IPS DF 4.7 (cell line): ENCODE data around the gene FAM83G.

ENCODE experiments used
- DNase-seq: peaks from one replicate; pipeline ENCODE4 v3.0.0-alpha.2; 2013; ENCODE audit warnings: low spot score; ENCODE audit errors: extremely low read depth

Gene FAM83G

DNA sequence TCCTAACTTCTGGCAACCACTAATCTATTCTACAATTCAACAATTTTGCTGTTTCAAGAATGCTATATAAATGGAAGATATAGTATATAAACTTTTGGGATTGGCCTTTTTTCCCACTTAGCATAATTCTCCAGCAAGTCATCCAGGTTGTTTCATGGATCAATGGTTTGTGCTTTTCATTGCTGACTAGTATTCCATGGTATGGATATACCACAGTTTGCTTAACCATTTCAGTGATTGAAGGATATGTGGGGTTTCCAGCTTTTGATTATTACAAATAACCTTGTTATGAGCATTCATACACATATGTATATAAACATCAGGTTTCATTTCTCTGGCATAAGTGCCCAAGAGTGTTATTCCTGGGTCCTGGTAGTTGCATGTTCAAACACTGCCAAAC lies 2.1 kb upstream of the FAM83G start:
- DNase-seq = no peak

DNA sequence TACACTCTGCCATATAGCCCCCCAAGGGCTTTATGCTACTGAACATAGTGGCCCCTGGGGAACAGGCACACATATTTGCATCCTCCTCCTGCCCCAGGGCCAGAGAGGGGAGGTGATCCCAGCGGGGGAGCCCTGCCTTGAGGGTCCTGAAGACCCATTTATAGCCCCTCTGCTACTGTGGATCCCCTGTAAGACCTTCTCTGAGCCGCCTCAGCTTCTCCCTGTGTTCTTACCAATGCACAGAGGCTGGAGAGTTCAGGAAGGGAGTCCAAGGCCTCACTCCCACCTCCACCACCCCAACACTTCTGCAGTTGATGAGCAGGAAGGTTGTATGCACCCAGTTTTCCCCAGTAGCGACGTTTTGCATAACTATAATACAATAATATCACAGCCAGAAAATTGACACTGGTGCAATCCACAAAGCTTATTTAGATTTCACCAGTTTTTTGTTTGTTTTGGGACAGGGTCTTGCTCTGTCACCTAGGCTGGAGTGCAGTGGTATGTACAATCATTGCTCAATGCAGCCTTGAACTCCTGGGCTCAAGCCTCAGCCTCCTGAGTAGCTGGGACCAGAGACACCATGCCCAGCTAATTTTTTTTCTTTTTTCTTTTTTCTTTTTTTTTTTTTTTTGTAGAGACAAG lies 1.3 kb upstream of the FAM83G start:
- no peak for DNase-seq

DNA sequence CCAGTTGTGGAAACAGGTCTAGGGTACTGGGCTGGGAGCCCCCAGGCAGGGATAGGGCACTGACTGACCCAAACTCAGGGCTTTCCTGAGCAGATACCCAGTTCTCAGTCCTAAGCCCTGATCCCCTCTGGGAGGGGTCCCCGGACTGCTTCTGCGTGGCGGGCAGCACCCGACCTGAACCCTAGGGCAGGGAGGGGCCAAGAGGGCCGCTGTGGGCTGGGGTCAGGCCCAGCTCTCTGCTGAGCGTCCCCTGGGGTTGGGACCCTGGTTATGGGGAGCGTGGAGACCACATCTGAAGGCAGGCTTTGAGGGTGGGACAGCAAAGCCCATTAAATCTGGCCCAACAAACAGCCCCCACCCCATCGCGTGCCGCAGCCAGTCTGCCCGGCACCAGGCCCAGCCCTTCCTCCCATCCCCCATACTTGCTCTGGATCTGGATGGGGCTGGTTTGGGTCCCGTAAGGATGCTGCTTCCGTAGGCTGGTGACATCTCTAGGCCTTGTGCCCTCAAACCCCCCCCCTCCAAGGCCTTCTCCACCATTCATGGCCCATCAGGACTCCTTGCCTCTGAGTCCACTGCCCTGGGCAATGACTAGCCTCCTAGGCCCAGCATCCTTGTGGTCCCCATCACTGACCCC lies 691 bp upstream of the FAM83G start:
- DNase-seq = no peak

DNA sequence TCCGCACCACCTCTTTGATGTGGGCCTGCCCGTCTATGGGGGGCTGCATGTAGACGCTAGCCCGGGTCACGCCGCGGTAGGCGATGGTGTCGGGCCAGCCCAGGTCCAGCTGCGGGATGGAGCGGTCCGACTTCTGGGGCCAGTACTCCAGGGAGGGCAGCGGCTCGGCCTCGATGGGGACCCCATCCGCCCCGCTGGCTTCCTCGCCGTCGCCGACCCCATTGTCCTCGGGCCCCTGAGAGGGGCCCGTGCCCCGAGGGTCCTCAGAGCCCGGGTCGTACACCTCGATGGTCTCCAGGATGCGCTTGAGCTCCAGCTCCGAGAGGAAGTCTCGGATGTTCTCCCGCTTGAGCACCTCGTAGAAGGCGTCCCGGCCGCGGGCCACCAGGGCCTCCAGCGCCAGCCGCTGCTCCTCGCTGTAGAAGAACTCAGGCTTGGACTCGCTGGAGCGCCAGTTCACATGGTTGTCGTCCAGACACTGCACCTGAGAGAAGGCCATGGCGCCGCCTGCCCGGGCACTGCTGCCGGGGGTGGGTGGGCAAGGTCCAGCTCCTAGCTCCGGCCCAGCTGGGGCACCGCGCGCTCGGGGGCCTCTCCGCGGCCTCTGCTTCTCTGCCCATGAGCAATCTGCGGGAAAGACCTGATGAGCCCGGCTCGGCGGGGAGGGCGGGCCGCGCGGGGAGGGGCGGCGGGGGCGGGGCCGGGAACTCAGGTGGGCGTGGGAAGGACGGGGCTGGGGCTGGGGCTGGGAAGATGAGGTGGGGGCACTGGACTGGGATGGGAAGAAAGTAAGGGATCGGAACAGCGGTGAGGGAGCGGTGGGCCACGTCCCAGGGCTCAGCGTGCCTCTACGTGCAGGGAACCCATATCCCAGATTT lies 782 bp downstream of the FAM83G start:
- no peak for DNase-seq

DNA sequence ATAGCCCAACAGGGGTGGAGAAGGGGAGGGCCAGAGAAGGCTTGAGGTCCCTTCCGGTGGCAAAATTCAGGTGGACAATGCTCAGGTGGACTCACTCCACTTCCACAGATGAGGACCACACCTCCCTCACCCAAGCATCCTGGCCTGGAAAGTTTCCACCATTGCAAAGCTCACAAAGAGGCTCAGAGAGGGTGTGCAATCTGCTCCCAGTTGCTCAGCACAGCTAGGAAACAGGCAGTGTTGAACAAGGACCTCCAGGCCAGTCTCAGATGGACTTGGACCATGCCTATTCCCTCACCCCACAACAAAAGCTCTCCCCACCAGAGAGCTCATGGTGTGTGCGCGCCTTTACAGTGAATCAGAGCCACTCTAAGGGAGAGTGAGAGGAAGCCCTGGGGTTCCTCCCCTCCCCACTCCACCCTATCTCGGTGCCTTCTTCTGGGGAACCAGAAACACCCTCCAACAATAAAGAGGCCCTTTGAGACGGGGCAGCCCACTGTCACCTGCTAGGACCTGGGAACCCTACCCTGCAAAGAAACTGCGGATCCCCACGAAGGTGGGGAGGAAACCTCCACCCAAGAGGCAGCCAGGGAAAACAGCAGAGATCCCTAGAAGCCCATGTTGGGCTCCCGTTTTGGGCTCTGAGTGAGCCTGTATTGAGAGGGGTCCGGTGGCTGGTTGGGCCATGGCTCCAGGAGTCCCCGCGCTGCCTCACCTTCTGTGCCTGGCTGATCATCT lies 1.6 kb downstream of the FAM83G start:
- no peak for DNase-seq

DNA sequence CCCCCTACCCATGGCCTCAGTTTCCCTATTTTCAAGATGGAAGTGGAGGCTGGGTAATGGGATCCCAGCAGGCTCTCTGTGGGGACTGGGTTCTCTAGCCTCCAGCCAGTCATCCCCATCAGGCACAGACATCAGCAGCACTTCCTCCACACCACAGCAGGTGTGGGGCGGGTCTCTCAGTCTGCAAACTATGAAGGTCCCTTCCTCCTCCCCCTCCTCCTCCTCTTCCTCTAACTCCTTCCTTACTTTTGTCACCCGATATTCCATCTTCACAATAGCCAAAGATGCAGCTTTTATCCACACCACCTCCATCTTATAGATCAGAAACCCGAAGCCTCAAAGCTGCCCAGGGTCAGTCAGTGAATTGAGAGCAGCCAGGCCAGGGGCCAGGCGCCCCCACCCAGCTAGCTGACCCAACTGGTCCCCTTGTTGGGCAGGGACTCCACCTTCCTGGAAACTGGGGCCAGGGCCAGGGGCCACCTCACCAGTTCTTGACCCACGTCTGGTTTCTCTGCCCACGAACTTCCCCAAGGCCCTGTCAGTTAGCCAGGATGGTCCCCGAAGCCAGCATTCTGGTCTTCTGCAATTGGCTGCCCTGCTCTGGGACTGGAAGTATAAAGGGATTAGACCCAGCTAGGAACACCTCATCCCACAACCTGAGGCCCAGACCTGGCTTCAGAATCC lies 2.5 kb downstream of the FAM83G start:
- DNase-seq = no peak

DNA sequence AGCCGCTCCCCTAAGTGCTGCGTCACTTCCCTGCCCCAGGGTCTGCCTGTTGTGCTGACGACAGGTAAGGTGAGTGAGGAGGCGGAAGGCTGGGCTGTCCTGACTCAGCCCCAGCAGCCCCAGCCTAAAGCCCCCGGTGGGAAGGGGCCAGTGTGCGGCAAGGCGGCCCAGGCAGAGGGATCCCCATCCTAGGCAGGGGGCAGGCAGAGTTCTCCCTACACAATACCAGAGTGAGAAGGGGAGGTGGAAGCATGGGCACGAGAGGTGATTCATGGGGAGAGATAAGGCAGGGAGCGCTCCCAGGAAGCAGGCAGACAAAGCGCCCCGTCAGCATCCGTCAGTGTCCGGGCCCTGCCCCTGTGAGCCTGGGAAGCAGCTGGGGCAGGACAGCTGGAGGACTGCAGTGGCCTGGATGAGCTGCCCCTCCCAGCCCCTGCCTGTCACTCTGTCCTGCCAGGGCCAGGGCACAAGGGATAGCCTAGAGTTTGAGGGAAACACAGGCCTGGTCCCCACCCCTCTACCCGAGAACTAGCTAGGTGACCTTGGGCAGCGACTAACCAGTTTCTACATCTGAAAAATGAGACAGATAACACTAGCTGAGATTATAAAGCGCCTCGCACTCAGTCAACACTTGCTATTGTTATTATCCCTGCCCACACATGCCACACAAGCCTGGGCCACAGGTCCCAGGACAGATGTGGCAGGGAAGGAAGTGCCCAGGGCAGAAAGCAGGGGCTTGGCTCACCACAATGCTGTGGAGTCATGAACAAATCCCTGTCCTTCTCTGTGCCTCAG lies 3.8 kb downstream of the FAM83G start:
- DNase-seq = no peak

DNA sequence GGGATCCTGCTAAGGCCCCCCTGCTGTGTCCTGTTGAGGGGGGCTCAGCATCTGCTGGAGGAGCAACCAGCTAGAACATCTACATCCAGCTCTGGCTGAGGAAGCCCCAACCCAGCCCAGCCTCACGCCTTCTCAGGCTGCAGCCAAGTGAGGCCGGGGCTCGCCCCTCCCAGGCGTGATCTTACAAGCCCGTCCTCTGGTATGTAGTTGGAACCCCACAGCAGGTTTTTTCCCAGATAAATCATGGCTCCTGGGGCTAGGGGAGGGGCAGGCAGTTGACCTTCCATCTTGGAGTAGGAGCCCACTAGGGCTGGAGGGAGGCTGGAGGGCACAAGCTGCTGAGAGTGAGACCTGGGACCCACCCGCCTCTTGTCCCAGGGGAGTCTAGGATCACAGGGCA lies 4.7 kb downstream of the FAM83G start:
- no peak for DNase-seq

DNA sequence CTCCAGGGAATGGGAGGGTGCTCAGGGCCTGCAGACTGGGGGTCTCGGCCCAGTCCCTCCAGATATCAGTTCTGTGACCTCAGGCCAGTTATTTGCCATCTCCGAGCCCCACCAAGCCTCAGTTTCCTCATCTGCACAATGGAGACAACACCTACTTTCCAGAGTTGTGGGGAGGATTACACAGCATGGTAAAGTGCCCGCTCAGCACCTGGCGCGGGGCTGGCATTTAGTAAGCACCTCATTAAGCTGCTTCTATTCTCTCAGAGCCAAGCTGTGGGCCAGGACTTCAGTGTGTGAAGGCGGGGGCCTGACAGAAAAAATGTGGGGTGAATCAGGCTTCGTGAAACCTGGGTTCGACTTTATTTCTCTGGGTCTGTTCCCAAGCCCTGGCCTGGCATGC lies 5.2 kb downstream of the FAM83G start:
- DNase-seq = no peak

DNA sequence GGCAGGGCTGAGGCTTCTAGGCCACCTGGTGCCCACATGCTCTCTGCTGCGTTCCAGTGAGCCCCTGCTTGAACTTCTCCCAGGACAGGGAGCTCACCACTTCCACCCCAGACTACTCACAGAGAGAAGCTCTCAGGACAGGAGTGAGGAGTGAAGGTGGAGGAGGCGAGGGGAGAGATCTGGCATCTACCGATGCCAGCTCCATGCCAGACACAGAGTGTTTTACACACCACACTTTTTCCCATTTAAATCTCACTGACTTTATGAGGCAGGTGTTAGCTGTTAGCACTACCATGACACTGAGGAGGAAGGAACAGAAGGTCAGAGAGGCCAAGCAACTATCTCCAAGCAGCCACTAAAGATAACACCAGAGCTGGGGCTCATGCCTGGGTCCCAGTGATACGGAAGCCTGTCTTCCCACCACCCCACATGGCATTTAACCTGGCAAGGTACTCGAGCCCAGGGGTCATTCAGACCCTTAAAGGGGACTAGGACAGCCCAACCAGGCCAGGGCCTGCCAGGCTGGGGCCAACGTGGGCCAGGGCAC lies 6.8 kb downstream of the FAM83G start:
- DNase-seq = no peak

DNA sequence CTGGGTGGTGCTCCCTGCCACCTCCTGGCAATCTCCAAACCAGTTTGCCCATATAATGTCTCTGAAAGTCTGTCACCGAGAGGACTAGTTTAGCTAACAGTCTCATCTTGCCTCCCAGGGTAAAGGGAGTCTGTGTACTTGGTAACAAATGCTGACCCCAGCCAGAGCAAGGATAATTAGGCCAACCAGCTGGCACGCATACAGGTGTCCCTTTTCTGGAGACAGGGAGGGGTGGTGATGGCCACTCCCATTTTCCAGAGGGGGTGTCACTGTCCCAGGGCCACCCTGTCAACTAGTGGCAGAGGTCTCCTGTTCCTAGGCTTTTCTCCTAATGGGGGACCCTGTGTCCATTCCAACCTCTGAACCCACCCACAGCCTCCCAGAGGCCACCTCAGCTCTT lies 8.1 kb downstream of the FAM83G start:
- no peak for DNase-seq

DNA sequence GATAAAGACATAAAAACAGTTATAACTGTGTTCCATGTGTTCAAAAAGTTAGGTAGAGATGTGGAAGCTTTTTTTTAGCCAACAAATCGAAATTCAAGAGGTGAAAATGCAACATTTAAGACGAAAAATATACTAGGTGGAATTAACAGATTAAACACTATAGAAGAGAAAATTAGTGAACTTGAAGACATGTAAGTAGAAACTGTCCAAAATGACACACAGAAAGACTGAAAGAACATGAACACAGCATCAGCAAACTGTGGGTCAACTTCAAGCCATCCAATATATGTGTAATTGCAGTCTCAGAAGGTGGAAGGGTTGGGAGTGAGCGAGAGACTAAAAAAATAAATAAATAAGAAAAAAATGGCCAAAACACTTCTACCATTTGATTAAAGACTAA lies 9.3 kb downstream of the FAM83G start:
- DNase-seq = no peak

DNA sequence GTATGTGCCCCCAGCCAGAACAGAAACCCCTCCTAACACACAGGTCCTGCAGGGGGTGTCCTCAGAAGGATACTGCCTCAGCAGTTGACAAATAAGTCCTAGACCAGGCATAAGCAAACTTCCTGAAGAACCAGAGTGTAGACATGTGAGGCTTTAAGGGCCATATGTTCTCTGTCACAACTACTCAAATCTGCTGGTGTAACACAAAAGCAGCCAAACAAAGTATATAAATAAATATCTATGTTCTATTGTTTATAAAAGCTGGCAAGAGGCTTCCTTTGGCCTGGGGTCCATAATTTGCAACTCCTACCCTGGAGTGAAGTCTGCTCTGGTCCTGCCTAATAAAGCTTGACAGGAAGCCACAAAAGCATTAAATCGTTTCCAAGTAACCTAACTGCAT lies 9.9 kb downstream of the FAM83G start:
- no peak for DNase-seq

DNA sequence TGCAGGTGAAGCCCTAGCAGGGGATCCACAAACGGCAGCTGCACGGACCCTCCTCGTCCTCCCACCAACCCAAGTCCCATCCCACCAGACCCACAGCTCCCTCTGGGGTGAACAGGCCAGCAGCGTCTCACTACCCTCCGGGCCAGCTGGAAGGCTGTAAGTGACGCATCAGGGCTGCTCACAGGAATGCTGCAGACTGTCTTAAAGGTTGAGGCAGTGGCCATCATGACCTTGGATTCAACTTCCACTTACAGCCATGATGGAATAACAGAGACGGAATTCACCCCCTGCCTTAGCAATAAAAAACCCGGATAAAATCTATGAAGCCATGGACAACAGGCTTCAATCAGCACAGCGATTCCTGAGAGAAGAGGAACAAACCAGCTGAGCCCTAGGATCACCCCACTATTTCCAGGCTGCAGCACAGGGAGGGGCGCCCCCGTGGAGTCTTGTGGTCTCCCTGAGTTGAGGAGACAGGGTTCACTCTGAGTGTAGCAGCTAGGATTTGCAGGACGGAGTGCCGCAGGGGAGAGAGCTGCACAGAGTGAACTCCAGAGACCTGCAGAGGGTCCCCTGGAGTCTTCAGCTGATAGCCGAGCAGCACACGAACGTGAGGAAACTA lies 10.5 kb downstream of the FAM83G start:
- no peak for DNase-seq

DNA sequence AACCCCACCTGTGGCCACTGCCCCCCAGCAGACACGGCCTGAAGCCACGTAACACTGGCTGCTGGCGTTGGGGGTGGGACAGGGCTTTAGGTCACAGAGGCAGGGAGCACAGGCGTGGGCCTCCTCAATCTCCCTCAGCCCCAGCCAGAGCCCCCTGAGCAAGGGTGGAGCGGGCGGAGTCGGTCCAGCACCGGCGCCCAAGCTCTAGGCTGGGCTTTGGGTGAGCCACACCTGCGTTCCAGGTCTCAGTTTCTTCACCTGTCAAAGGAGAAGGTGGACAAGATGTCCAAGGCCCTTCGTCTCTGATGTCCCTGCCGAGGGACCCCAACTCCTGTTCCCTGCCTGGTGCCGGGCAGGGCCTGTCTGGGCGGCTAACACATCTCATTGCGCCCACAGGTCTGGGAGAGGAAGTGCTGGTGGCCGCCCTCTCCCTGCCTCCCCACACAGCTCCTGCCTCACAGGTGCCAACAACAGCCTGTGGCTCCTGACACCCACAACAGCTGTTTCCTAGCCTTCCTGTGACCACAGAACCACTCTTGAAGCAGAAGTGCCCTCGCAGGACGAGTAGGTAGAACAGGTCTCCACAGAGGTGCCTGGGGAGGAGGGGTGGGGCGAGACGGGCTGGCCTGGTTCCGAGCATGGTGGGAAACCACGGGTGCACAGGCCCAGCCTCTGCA lies 12.0 kb downstream of the FAM83G start:
- no peak for DNase-seq

DNA sequence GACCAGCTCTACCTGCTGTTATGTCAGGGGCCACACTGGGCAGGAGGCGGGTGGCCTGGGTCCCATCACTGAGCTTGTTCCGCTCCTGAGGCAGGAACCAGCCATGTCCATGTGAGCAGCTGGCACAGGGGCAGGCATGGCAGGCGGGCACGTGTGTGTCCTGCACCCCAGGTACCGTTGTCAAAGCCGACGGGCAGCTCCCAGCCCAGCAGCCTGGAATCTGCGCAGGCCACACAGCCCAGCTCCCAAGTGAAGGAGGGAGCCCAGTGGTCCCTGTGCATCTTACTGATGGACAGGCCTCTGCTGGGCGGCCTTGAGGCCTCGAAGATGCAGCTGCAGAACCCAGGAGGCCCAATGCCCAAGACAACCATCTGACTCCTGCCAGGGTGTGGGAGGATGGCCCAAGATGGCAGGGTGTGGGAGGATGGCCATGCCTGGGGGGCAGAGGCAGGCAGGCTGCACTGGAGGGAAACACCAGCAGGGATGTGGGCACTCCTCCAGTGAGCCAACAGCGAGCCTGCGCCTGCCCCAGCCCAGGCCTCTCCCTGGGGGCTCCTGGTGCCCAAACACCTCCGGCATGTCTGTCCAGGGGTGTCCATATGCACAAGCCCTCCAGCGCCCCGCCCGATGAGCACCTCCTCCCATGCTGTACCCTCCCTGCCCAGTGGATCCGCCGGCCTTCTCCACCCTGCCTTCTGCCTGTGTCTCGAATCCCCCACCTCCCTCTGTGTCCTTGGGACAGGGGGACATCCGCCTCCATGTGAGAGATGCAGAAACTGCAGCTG lies 12.8 kb downstream of the FAM83G start:
- no peak for DNase-seq

DNA sequence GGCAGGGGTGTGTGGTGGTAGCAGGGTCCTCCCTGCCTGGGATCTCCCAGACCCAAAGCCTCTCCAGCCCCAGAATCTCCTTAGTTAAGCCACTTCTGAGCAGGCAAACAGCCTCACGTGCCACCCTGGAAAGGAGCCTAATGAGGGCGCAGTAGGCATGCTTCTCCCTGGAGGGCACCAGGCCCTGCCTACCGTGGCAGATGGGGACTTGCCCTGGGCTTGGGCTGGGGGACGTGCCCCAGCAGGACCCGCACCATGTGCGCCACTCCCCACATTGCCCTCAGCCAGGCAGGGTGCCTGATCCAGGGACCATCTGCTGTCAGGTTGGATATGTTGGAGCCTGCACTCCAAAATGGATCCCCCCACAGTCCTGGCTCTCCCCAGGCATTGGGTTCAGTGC lies 14.2 kb downstream of the FAM83G start:
- no peak for DNase-seq

DNA sequence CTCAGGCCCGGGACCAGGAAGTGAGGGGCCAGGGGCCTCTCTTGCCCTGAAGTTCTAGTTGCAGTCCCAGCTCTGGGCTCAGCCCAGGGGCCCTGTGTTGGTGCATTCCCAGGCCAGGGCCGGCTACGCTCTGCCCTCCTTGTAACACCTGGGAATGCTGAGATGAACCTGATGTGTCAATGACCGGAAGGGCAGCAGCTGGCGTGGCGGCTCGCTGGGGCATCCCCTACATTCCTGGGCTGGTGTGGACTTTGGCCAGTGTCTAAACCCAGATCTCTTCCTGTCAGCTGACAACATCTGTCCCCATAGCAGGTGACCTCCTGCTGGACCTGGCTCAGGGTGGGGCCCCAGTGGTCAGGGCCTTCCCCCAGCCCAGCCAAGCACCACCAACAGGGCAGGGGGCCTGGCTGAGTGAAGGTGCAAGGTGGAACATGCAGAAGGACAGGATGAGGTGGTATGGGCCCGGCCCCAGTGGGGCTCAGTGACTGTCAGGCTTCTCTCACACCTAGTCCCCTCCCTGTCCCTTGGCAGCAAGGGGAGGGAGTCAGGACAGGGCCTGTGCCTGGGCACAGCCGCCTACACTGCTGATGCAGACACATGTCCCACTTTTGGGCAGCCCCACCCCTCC lies 15.9 kb downstream of the FAM83G start:
- DNase-seq = no peak
